Muscle layer of colon (tissue), 2 donors: ENCODE data around the gene ZNF69.
"Not testable (repeated sequence)": the region's sequence is repeated elsewhere in the genome, so short reads cannot be mapped to it uniquely, and the experiment has no call there.

Experiments
- H3K27ac ChIP-seq: one replicate; pipeline ENCODE4 v1.7.0; 2013; ENCODE audit warnings: low read depth, mild to moderate bottlenecking, low read length, moderate library complexity
- H3K27me3 ChIP-seq, 2 donors: one replicate each; pipeline ENCODE4 v1.7.0; 2013; ENCODE audit warnings: low read length in 2 of 2, mild to moderate bottlenecking in 2 of 2; ENCODE audit not compliant: insufficient read depth in 2 of 2, control insufficient read depth in 1 of 2
- H3K36me3 ChIP-seq: one replicate; pipeline ENCODE4 v1.7.0; 2013; ENCODE audit warnings: mild to moderate bottlenecking, low read length; ENCODE audit not compliant: insufficient read depth
- H3K4me1 ChIP-seq: one replicate; pipeline ENCODE4 v1.7.0; 2013; ENCODE audit warnings: mild to moderate bottlenecking, low read length; ENCODE audit not compliant: insufficient read depth
- H3K4me3 ChIP-seq, 2 donors: one replicate each; pipeline ENCODE4 v1.7.0; 2013; ENCODE audit warnings: low read length in 2 of 2, low read depth in 1 of 2, mild to moderate bottlenecking in 1 of 2, moderate library complexity in 1 of 2
- H3K9ac ChIP-seq: one replicate; pipeline ENCODE4 v1.7.0; 2013; ENCODE audit warnings: low read length
- H3K9me3 ChIP-seq: one replicate; pipeline ENCODE4 v1.7.0; 2013; ENCODE audit warnings: mild to moderate bottlenecking, low read length
- donor health status: abdominal sarcoma.
- donor health status: Adenocarcinoma of cecum.

The ZNF69 gene

GRCh38 chr19:11941361-11941887 lies 53.8 kb downstream of the ZNF69 start:
- H3K27me3 ChIP-seq, H3K9ac ChIP-seq, H3K36me3 ChIP-seq, H3K4me3 ChIP-seq, H3K4me1 ChIP-seq, H3K27ac ChIP-seq: not testable (repeated sequence)
- H3K9me3 ChIP-seq, result peaks cover 31% of the 10 kb centered on the region

- Histone ChIP-seq H3K9ac (no peak overlapping the region), H3K4me1 (no peaks in the 10 kb centered on the region), H3K27ac (no peak overlapping the region), H3K4me3 (no peak overlapping the region), H3K9me3 (peaks cover 34% of the 10 kb centered on the region), H3K27me3 (no peaks in the 10 kb centered on the region), H3K36me3 (peaks cover 13% of the 10 kb centered on the region)
Measured at GRCh38 chr19:11942008-11942842, 54.6 kb downstream of the ZNF69 start.

DNA sequence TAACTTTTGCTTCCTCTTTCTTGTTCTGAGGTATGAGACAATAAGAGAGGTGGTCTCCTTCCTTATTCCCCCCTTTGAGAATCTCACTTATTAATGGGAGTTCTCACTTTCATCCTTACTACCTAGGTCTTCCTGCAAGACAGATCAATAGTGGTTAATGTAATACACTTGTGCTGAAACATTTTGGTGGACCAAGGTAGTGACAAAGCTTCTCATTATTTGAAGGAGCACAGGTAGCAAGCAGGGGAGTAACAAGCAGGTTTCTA lies 55.2 kb downstream of the ZNF69 start:
- Histone ChIP-seq H3K9me3 (peaks cover 40% of the 10 kb centered on the region), H3K27me3 (no peaks in the 10 kb centered on the region), H3K4me3 (no peak overlapping the region), H3K36me3 (peaks cover 18% of the 10 kb centered on the region), H3K9ac (no peak overlapping the region), H3K27ac (no peak overlapping the region), H3K4me1 (no peaks in the 10 kb centered on the region)

GRCh38 chr19:11944656-11945055 lies 57.1 kb downstream of the ZNF69 start:
- peaks cover 37% of the 10 kb centered on the region for H3K36me3 ChIP-seq
- H3K4me1 ChIP-seq, result no peaks in the 10 kb centered on the region
- peak overlapping the region in 1 of 2 donors; percentile 5 for H3K4me3 ChIP-seq
- no peaks in the 10 kb centered on the region for H3K27me3 ChIP-seq
- H3K9ac ChIP-seq, result no peak overlapping the region
- no peak overlapping the region for H3K27ac ChIP-seq
- peaks cover 58% of the 10 kb centered on the region for H3K9me3 ChIP-seq

DNA sequence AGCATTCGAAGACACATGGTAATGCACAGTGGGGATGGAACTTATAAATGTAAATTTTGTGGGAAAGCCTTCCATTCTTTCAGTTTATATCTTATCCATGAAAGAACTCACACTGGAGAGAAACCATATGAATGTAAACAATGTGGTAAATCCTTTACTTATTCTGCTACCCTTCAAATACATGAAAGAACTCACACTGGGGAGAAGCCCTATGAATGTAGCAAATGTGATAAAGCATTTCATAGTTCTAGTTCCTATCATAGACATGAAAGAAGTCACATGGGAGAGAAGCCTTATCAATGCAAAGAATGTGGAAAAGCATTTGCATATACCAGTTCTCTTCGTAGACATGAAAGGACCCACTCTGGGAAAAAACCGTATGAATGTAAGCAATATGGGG lies 61.1 kb downstream of the ZNF69 start:
- H3K4me3 ChIP-seq, result peak overlapping the region in 1 of 2 donors; percentile 44
- H3K4me1 ChIP-seq, result no peaks in the 10 kb centered on the region
- peaks cover 58% of the 10 kb centered on the region for H3K9me3 ChIP-seq
- H3K27me3 ChIP-seq, result no peaks in the 10 kb centered on the region
- no peak overlapping the region for H3K9ac ChIP-seq
- H3K27ac ChIP-seq, result no peak overlapping the region
- H3K36me3 ChIP-seq, result peaks cover 42% of the 10 kb centered on the region

DNA sequence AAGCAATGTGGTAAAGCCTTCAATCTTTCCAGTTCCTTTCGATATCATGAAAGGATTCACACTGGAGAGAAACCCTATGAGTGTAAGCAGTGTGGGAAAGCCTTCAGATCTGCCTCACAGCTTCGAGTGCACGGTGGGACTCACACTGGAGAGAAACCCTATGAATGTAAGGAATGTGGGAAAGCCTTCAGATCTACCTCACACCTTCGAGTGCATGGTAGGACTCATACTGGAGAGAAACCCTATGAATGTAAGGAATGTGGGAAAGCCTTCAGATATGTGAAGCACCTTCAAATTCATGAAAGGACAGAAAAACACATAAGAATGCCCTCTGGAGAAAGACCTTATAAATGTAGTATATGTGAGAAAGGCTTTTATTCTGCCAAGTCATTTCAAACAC lies 61.6 kb downstream of the ZNF69 start:
- H3K9ac ChIP-seq, result no peak overlapping the region
- no peaks in the 10 kb centered on the region for H3K27me3 ChIP-seq
- no peaks in the 10 kb centered on the region for H3K4me1 ChIP-seq
- H3K36me3 ChIP-seq, result peaks cover 36% of the 10 kb centered on the region
- no peak overlapping the region for H3K27ac ChIP-seq
- H3K9me3 ChIP-seq, result peaks cover 53% of the 10 kb centered on the region
- H3K4me3 ChIP-seq, result peak overlapping the region in 1 of 2 donors; percentile 44

GRCh38 chr19:11949614-11950080 lies 62.1 kb downstream of the ZNF69 start:
- H3K4me3 ChIP-seq, result peak overlapping the region in 1 of 2 donors; percentile 44

DNA sequence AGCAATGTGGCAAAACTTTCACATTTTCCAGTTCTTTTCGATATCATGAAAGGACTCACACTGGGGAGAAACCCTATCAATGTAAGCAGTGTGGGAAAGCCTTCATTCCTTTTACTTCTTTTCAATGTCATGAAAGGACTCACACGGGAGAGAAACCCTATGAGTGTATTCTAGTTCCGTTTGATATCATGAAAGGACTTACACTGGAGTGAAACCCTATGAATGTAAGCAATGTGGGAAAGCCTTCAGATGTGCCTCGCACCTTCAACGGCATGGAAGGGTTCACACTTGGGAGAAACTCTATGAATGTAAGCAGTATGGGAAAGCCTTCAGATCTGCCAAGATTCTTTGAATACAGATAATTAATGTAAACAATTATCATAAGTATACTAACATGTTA lies 62.7 kb downstream of the ZNF69 start:
- Histone ChIP-seq H3K27me3 (no peaks in the 10 kb centered on the region), H3K4me3 (peak overlapping the region in 1 of 2 donors; percentile 44), H3K27ac (no peak overlapping the region), H3K4me1 (no peaks in the 10 kb centered on the region), H3K9ac (no peak overlapping the region), H3K36me3 (peaks cover 32% of the 10 kb centered on the region), H3K9me3 (peaks cover 46% of the 10 kb centered on the region)

More at GRCh38 chr19:11949614-11950080, 62.1 kb downstream of the ZNF69 start:
- H3K4me1 ChIP-seq, H3K9ac ChIP-seq, H3K27me3 ChIP-seq, H3K27ac ChIP-seq: not testable (repeated sequence)
- H3K9me3 ChIP-seq, result peaks cover 48% of the 10 kb centered on the region
- H3K36me3 ChIP-seq, result peaks cover 32% of the 10 kb centered on the region
